OCI-LY3 (cell line): ENCODE measurements around the gene CDIP1.

Source experiments
- CTCF ChIP-seq: fragments of 200-600, 300-600 bp; sonication (generic); IDR thresholded peaks from 2 replicates; pipeline ENCODE4 v1.5.1; 2014; ENCODE audit warnings: antibody characterized with exemption, low read length, low read depth
- EZH2phosphoT487 ChIP-seq: fragments of 200-600 bp; shearing (Covaris generic); IDR thresholded peaks from 2 replicates; pipeline ENCODE4 v1.6.1; 2018; ENCODE audit warnings: antibody characterized with exemption, mixed run types, low read depth

- no peak for TF ChIP-seq CTCF
- no peak for TF ChIP-seq EZH2phosphoT487
These were observed 17.7 kb downstream of the CDIP1 start for GRCh38 chr16:4520913-4521312.
